ENCODE data around the gene VAC14.

DNA sequence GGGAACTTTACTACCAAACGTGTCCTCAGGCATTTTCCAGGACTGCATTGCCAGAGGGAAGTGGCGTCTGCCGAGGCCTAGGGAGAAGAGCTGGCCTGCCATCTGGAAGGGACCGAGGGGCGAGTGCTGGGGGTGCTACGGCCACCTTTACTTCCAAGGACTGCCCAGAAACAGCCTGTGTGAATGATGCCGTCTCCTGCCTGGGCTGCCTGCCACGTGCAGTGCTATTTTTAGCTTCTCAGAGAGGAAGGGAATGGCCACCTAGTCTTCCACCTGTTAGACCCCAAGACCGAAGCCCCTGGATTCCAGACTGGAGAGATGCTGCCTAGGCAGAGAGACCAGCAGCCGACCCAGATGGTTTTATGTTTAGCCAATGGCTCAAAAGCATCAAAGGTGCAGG is 57.2 kb downstream of the VAC14 start:
- no peak for TF ChIP-seq POLR2A (IDR thresholded peaks at IDR 0.05)
- TF ChIP-seq CTCF (IDR thresholded peaks at IDR 0.05) = no peak
- TF ChIP-seq EP300 (IDR thresholded peaks at IDR 0.05) = no peak
- TF ChIP-seq POLR2AphosphoS5 (IDR thresholded peaks at IDR 0.05) = no peak

All from stomach (tissue), 4 donors.